ENCODE data around the gene ODF2L.

DNA sequence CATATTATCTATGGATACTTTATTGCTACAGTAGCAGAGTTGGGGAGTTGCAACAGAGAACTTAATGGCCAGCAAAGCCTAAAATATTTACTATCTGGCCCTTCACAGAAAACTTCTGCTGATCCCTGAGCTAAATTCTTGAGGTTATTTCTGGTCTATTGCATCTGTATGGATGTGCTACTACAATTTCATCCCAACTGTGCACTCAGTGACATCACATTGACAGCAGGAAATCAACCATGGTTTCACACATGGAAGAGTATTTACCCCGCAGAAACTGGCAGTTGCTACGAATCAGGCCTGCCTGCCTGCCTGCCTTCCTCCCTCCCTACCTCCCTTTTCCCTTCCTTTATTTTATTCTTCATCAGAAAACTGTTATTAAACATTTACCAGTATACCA, 39.9 kb upstream of the ODF2L start:
- TF ChIP-seq, protein P1, sequence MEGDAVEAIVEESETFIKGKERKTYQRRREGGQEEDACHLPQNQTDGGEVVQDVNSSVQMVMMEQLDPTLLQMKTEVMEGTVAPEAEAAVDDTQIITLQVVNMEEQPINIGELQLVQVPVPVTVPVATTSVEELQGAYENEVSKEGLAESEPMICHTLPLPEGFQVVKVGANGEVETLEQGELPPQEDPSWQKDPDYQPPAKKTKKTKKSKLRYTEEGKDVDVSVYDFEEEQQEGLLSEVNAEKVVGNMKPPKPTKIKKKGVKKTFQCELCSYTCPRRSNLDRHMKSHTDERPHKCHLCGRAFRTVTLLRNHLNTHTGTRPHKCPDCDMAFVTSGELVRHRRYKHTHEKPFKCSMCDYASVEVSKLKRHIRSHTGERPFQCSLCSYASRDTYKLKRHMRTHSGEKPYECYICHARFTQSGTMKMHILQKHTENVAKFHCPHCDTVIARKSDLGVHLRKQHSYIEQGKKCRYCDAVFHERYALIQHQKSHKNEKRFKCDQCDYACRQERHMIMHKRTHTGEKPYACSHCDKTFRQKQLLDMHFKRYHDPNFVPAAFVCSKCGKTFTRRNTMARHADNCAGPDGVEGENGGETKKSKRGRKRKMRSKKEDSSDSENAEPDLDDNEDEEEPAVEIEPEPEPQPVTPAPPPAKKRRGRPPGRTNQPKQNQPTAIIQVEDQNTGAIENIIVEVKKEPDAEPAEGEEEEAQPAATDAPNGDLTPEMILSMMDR (IDR thresholded peaks at IDR 0.05; ENCODE audit: insufficient read depth, low read length), result no peak
- TF ChIP-seq SPI1 (IDR thresholded peaks at IDR 0.05; ENCODE audit: borderline replicate concordance, low read depth) (no peak), POLR2AphosphoS5 (IDR thresholded peaks at IDR 0.05; ENCODE audit: low read depth) (no peak), GABPA (IDR thresholded peaks at IDR 0.05; ENCODE audit: low read depth) (no peak)
- TF ChIP-seq, protein P2, sequence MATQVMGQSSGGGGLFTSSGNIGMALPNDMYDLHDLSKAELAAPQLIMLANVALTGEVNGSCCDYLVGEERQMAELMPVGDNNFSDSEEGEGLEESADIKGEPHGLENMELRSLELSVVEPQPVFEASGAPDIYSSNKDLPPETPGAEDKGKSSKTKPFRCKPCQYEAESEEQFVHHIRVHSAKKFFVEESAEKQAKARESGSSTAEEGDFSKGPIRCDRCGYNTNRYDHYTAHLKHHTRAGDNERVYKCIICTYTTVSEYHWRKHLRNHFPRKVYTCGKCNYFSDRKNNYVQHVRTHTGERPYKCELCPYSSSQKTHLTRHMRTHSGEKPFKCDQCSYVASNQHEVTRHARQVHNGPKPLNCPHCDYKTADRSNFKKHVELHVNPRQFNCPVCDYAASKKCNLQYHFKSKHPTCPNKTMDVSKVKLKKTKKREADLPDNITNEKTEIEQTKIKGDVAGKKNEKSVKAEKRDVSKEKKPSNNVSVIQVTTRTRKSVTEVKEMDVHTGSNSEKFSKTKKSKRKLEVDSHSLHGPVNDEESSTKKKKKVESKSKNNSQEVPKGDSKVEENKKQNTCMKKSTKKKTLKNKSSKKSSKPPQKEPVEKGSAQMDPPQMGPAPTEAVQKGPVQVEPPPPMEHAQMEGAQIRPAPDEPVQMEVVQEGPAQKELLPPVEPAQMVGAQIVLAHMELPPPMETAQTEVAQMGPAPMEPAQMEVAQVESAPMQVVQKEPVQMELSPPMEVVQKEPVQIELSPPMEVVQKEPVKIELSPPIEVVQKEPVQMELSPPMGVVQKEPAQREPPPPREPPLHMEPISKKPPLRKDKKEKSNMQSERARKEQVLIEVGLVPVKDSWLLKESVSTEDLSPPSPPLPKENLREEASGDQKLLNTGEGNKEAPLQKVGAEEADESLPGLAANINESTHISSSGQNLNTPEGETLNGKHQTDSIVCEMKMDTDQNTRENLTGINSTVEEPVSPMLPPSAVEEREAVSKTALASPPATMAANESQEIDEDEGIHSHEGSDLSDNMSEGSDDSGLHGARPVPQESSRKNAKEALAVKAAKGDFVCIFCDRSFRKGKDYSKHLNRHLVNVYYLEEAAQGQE (IDR thresholded peaks at IDR 0.05; ENCODE audit: insufficient replicate concordance, low read depth), result no peak

Data from HL-60 (cell line).